ENCODE results near the gene ALK.

The ALK gene

GRCh38 chr2:29921560-29921915 lies at the start of gene ALK:
Gene ALK, minus strand, starts transcription at chr2:29921586. Its CDS starts 927 bp downstream, at chr2:29920659.
- DNase-seq = peak; percentile 50

GRCh38 chr2:29966266-29966665 lies 44.9 kb upstream of the ALK start:
- DNase-seq = no peak

- DNase-seq = no peak
Measured at GRCh38 chr2:29963972-29964570, 42.7 kb upstream of the ALK start.

GRCh38 chr2:29962922-29963321 lies 41.5 kb upstream of the ALK start:
- DNase-seq = no peak

GRCh38 chr2:29954316-29954715 lies 32.9 kb upstream of the ALK start:
- DNase-seq = no peak

- no peak for DNase-seq
Measured at GRCh38 chr2:29952973-29953372, 31.6 kb upstream of the ALK start.

GRCh38 chr2:29951576-29951975 lies 30.2 kb upstream of the ALK start:
- DNase-seq = no peak

GRCh38 chr2:29950481-29950880 lies 29.1 kb upstream of the ALK start:
- no peak for DNase-seq

- no peak for DNase-seq
Measured at GRCh38 chr2:29949042-29949441, 27.7 kb upstream of the ALK start.

- no peak for DNase-seq
Measured at GRCh38 chr2:29946505-29946904, 25.1 kb upstream of the ALK start.

- no peak for DNase-seq
Measured at GRCh38 chr2:29942711-29943110, 21.3 kb upstream of the ALK start.

GRCh38 chr2:29940706-29941105 lies 19.3 kb upstream of the ALK start:
- DNase-seq = no peak

- DNase-seq = no peak
Measured at GRCh38 chr2:29936020-29936419, 14.6 kb upstream of the ALK start.

- DNase-seq = no peak
Measured at GRCh38 chr2:29931818-29932217, 10.4 kb upstream of the ALK start.

- DNase-seq = peak; percentile 36
Measured at GRCh38 chr2:29923110-29923721, 1.8 kb upstream of the ALK start.

- DNase-seq = no peak
Measured at GRCh38 chr2:29922605-29923004, 1.2 kb upstream of the ALK start.

GRCh38 chr2:29920631-29921559 lies 491 bp downstream of the ALK start:
- DNase-seq = no peak

GRCh38 chr2:29920130-29920577 lies 1.2 kb downstream of the ALK start:
- DNase-seq = peak; percentile 49

- no peak for DNase-seq
Measured at GRCh38 chr2:29918941-29919340, 2.4 kb downstream of the ALK start.

GRCh38 chr2:29917781-29918180 lies 3.6 kb downstream of the ALK start:
- no peak for DNase-seq

GRCh38 chr2:29916571-29916970 lies 4.8 kb downstream of the ALK start:
- DNase-seq = no peak

GRCh38 chr2:29910960-29911359 lies 10.4 kb downstream of the ALK start:
- no peak for DNase-seq

GRCh38 chr2:29910465-29910864 lies 10.9 kb downstream of the ALK start:
- DNase-seq = no peak

- no peak for DNase-seq
Measured at GRCh38 chr2:29902356-29902755, 19.0 kb downstream of the ALK start.

Data from activated CD4-positive, CD25-positive, alpha-beta regulatory T cell treated with anti-CD3 and anti-CD28 coated beads, Interleukin-2, amount 50 U/mL, for 72 hours (primary cell).